HCEC 1CT (cell line): ENCODE data around the gene F8A1.
"Not testable (repeated sequence)": the region's sequence is repeated elsewhere in the genome, so short reads cannot be mapped to it uniquely, and the experiment has no call there.

Experiments
- DNase-seq: peaks from one replicate; pipeline ENCODE4 v3.0.0-alpha.2; 2017

F8A1 gene

DNA sequence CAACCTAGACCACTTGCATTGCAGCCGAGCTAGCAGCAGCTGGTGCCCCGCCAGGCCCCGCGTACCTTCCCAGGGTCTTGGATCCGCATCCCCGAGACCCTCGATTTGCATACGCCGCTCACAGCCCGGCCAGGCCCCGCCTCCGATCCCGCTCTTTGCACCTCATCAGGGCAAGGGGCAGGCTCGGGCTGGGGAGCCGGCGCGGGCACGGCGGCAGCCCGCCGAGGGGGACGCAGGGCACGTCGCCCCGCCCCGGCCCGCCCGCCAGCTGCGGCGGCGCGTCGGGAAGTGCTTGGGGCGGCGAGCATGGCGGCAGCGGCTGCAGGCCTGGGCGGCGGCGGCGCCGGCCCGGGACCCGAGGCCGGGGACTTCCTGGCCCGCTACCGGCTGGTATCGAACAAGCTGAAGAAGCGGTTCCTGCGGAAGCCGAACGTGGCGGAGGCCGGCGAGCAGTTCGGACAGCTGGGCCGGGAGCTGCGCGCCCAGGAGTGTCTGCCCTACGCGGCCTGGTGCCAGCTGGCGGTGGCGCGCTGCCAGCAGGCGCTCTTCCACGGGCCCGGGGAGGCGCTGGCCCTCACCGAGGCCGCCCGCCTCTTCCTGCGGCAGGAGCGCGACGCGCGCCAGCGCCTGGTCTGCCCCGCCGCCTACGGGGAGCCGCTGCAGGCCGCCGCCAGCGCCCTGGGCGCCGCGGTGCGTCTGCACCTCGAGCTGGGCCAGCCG is at the start of gene F8A1:
Gene F8A1 (plus strand): TSS at position 287 of the 720 bp plus-strand sequence. CDS start 20 bp downstream, at position 307.
- not testable (repeated sequence) for DNase-seq

DNA sequence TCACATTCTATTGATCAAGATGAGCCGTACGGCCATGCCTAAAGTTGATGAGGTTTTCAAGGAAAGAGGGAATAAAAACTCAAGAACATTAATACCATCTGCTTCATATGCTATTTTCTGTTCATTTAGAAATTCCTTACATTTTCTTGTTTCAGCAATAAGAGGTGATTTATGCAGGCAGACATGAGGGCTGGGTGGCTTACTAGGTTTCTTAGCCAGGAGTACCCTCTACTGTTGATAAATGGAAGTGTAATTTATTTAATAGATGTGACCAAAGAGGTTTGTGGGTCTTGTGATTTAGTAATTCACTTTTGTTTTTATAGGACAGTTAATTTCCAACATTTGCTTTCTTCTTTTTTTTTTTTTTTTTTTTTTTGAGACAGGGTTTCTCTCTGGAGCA is 45.3 kb upstream of the F8A1 start:
- DNase-seq = peak; percentile 60

DNA sequence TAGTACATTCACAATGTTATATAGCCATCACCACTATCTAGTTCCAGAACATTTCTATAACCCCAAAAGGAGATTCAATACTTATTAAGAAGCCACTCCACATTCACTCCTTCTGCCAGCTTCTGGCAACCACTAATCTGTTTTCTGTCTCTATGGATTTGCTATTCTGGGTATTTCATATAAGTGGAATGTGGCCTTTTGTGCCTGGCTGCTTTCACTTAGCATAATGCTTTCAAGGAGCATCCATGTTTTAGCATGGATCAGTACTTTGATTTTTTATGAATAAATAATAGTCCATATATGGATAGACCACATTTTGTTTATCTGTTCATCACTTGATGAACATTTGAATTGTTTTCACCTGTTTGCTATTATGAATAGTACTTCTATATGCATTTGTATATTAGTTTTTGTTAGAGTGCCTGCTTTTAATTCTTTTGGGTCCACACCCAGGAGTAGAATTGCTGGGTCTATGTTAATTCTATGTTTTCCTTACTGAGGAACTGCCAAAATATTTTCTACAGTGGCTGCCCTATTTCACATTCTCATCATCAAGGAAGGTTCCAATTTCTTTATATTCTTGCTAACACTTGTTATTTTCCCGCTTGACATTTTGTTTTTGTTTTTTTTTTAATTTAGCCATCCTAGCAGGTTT is 35.1 kb upstream of the F8A1 start:
- DNase-seq = no peak

DNA sequence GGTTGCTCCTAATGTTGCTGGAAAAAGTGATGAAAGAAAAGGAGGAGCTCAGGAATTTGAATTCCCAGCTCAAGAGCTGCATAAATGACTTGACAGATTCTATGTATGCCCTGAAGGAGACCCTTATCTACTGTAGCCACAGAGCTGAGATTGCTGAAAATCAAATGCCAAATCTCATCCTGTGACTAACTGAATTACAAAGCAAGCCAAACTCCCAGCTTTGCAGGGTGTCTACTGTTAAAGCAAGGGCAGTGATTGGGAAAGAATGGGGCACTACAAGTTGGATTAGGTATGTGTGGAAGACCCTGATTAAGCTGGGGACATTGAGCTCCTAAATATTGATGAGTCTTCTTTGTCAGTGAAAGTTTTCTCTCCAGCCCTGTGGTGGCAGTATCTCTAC is 30.9 kb upstream of the F8A1 start:
- DNase-seq = no peak

DNA sequence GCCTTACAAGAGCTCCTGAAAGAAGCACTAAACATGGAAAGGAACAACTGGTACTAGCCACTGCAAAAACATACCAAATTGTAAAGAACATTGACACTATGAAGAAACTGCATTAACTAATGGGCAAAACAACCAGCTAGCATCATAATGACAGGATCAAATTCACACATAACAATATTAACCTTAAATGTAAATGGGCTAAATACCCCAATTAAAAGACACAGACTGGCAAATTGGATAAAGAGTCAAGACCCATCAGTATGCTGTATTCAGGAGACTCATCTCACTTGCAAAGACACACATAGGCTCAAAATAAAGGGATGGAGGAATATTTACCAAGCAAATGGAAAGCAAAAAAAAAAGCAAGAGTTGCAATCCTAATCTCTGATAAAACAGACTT is 17.6 kb upstream of the F8A1 start:
- DNase-seq = not testable (repeated sequence)

DNA sequence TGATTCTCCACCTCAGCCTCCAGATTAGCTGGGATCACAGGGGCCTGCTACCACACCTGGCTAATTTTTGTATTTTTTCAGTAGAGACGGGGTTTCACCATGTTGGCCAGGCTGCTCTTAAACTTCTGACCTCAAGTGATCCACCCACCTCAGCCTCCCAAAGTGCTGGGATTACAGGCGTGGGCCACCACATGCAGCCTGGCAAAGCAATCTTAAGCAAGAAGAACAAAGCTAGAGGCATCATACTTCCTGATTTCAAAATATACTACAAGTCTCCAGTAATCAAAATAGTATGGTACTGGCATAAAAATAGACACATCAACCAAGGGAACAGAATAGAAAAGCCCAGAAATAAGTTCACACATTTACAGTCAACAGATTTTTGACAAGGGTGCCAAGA is 12.8 kb upstream of the F8A1 start:
- no peak for DNase-seq

DNA sequence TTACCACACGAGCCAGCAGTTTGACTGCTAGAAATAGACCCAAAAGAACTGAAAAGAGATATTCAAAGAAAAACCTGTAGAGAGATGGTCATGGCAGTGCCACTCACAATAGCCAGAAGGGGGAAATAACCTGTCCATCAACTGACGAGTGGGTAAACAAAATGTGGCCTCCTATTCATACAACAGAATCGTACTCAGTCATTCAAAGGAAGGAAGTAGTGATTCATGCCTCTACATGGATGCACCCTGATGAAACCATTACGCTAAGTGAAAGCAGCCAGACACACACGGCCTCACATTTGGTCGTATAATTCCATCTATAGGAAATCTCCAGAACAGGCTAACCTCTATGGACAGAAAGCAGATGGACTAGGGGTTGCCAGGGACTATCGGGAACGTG is 2.1 kb upstream of the F8A1 start:
- DNase-seq = not testable (repeated sequence)

DNA sequence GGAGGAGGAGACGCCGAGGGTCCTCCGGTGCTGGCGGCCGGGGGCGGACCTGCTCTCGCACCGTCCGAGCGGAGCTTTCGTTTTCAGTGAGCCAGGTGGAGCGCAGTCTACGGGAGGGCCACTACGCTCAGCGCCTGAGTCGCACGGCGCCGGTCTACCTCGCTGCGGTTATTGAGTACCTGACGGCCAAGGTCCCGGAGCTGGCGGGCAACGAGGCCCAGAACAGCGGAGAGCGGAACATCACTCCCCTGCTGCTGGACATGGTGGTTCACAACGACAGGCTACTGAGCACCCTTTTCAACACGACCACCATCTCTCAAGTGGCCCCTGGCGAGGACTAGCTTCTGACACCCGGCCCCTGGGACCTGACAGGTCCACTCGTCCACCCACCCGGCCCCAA is 1.1 kb upstream of the F8A1 start:
- DNase-seq = not testable (repeated sequence)

DNA sequence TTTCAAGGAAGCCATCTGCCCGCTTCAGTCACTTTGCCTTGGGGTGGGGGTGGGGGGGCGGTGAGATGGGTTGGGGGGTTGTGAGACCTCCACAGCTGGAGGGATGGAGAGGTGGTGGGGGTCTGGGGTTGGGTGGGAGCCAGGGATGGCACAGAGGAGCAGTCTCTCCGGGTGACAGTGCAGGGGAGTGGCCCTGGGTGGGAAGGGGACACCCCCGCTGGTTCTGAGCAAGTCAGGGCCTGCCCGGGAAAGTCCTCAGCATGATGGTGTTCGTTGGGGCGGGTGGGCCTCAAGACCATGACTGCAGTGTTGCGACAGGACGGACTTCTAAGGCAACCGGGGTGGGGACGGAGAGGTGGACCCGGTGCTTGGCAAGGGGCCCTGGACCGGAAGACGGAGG is 606 bp upstream of the F8A1 start:
- DNase-seq = not testable (repeated sequence)

DNA sequence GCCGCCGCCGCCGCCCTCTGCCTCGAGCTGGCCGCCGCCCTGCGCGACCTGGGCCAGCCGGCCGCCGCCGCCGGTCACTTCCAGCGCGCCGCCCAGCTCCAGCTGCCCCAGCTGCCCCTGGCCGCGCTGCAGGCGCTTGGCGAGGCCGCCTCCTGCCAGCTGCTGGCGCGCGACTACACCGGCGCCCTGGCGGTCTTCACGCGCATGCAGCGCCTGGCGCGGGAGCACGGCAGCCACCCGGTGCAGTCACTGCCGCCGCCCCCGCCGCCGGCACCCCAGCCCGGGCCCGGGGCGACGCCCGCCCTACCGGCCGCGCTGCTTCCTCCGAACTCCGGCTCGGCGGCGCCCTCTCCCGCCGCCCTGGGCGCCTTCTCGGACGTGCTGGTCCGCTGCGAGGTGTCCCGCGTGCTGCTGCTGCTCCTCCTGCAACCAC is 650 bp downstream of the F8A1 start:
- not testable (repeated sequence) for DNase-seq

DNA sequence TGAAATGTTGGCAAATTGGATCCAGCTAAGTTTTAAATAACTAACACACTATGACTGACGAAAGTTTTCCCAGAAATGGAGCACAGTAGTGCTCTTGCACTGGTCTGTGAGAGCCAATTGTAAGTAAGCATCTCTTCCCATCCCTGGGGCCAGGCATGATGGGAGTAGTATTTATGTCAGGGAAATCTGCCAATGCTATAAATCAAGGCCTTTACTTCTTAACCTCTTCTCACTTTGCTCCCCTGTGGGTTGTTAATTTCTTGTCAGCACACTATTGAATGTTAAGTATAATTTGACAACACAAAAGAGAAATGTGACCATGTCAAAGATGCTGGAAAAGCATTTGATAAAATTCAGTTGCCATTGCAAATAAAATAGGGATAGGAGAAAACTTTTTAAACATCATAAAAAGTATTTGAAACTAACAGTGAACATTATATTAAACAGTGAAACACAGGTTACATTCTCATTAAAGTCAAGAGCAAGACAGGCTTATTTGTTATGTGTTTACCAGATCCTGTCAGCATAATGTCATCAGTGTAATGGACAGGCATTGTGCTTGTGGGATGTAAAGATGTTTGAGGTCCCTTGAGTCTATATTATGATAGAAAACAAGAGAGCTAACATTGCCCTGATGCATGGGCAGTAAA is 5.0 kb downstream of the F8A1 start:
- no peak for DNase-seq

DNA sequence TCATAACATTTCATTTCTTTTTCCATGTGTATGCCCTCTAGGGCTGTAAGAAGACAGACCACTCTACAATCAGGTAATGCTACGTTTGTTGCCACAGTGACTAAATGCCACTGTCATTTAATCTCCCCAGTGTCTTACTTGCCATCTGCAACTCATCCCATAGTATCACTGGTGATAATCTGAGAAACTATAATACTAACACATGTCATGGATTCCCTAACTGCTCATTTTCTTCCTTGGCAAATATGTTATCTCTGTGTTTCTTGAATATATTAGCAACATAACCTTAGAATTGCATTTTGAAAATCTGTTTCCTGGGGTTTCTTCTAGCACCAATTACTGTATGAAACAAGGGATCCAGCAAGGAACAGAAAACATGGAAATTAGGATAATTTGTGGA is 6.1 kb downstream of the F8A1 start:
- DNase-seq = no peak

DNA sequence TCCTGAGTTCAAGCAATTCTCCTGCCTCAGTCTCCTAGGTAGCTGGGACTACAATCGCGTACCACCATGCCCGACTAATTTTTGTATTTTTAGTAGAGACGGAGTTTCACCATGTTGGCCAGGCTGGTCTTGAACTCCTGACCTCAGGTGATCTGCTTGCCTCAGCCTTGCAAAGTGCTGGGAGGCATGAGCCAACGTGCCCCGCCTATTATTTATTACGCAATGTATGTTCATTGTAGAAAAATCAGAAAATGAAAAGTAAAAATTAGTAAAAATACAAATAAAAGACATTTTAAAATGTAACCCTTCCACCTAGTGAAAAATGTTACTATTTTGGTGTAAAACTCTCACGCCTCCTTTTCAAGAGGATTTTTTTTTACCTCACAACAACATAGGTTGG is 14.2 kb downstream of the F8A1 start:
- DNase-seq = no peak

DNA sequence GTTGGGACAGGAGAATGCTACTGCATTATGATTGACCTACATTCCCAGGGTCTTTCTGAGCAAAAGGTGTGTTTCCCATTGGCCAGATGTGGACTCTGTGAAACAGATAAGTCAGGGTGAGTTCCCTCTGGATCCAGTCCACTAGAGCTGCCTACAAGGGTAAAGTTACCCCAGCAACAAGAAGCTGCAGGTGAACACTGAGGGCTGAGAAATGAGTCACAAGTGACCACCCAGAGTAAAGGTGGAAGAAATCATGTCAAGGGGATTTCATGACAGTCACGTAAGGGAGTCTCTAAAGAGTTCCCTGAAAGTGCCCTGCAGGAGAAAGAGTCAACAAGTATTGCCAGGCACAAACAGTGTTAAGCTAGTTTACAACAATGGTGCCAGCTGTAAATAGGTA is 16.3 kb downstream of the F8A1 start:
- DNase-seq = no peak

DNA sequence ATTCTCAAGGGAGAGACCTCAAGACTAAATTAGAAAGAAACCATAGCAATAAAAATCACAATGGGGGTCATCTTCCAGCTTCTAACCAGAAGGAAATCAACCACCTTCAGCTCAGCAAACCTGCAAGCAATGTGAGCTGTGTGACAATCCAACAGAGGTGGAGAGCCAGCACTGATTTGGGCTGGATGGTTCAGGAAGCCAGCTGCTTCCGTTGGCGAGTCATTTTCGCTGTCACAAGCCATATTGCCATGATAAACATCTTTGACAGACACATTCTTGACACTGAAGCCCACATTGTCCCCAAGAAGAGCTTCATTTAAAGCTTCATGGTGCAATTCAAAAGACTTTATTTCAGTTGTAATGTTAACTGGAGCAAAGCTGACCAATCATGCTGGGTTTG is 22.7 kb downstream of the F8A1 start:
- DNase-seq = no peak

DNA sequence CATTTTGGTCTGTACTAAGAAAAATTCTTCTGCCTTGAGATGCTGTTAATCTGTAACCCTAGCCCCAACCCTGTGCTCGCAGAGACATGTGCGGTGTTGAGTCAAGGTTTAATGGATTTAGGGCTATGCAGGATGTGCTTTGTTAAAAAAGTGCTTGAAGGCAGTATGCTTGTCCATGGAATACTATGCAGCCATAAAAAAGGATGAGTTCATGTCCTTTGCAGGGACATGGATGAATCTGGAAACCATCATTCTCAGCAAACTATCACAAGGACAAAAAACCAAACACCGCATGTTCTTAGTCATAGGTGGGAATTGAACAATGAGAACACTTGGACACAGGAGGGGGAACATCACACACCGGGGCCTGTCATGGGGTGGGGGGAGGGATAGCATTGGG is 23.9 kb downstream of the F8A1 start:
- not testable (repeated sequence) for DNase-seq

DNA sequence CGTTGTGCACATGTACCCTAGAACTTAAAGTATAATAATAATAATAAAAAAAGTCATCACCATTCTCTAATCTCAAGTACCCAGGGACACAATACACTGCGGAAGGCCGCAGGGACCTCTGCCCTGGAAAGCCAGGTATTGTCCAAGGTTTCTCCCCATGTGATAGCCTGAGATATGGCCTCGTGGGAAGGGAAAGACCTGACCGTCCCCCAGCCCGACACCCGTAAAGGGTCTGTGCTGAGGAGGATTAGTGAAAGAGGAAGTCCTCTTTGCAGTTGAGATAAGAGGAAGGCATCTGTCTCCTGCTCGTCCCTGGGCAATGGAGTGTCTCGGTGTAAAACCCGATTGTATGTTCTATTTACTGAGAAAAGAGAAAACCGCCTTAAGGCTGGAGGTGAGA is 24.4 kb downstream of the F8A1 start:
- DNase-seq = not testable (repeated sequence)

DNA sequence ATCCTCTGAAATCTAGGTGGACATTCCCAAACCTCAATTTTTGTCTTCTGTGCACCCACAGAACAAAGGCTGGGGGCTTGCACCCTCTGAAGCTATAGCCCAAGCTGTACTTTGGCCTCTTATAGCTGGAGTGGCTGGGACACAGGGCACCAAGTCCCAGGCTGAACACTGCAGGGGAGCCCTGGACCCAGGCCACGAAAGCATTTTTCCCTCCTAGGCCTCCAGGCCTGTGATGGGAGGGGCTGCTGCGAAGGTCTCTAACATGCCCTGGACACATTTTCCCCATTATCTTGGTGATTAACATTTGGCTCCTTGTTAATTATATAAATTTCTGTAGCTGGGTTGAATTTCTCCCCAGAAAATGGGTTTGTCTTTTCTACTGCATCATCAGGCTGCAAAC is 27.9 kb downstream of the F8A1 start:
- DNase-seq = no peak

DNA sequence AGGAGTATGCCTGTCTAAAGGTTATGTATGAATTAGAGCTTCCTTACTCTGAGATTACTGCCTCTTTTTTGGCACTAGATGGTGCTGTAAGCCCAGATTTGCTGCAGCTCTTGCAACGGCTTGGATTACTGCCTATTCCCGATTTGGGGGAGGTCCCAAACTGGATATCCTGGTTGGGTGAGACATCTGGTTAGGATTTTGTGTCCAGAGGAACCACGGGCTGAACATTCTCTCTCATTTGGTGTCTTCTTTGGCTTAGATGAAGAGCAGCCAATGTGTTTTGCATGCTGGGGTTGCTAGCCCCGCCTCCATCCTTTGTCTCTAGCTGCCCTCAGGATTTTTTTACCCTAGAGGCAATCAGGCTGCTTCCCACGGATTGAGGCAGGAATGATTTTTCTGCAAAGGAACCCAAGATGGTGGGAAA is 31.9 kb downstream of the F8A1 start:
- DNase-seq = peak; percentile 69

DNA sequence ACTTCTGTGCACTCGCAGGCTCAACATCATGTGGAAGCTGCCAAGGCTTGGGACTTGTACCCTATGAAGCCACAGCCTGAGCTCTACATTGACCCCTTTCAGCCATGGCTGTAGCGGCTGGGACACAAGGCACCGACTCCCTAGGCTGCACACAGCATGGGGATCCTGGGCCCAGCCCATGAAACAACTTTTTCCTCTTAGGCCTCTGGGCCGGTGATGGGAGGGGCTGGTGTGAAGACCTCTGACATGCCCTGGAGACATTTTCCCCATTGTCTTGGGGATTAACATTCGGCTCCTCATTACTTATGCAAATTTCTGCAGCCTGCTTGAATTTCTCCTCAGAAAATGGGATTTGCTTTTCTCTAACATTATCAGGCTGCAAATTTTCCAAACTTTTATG is 38.6 kb downstream of the F8A1 start:
- DNase-seq = not testable (repeated sequence)
